Measurements from ENCODE around the gene KDSR.

Gene KDSR

DNA sequence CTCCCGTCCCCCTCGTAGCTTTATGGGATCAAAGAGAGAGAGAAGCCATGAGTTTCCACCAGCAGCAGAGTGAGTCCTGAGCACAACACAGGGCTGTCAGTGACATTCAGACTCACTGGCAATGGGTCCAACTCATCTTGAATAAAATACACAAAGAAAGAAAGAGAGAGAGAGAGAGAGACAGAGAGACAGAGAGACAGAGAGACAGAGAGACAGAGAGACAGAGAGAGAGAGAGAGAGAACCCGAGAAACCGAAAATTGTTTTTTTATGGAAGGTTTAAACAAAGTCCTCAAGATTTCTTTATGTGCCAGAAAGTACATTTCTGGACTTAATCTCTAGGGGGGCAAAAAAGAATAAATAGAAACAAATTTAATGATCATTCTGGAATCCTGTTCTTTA, 35.9 kb downstream of the KDSR start:
- H3K36me3 ChIP-seq (ENCODE audit: insufficient read depth, insufficient read length, low read length): peaks cover 30% of the 10 kb centered on the region

DNA sequence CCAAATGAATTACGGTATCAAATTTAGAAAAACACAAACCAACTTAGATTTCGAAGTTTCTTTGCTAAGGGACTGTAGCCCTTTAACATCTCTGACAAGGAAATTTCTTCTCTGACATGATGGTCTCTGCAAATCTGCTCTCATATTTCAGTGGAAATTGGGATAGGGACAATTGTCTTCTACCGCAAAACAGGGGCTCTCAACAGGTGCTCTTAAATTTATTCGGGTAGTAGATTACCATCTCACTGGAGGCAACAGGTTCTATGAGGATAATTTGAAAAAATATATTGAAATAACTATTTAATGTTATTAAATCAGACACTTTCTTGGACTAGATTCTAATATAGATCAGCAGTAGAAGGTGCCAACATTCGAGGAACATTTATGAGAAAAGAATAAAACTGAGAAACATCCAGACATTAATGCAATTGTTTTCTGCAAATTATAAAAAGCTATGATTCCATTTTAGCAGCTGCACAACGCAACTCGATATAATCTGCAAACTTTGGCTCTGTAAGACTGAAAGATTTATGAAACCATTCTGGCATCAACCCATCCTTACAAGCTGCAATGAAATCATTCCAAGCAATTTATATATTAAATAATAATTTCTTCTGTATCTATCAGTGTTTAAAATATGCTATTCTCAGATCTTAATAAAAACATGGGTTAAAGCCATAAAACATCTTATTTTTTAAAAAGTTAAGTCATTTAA, 37.4 kb downstream of the KDSR start:
- peaks cover 18% of the 10 kb centered on the region for H3K36me3 ChIP-seq (ENCODE audit: insufficient read depth, insufficient read length, low read length)
- no peak overlapping the region for H3K4me3 ChIP-seq (ENCODE audit: insufficient read length, low read depth)
- H3K4me1 ChIP-seq (ENCODE audit: insufficient read depth, insufficient read length): no peaks in the 10 kb centered on the region
- no peak overlapping the region for H3K9ac ChIP-seq (ENCODE audit: insufficient read length, low read depth)
- H3K9me3 ChIP-seq (ENCODE audit: insufficient read depth, low read length): no peaks in the 10 kb centered on the region
- DNase-seq (ENCODE audit: low read depth, low spot score): no peak
- no peak for TF ChIP-seq ZNF274 (IDR thresholded peaks at IDR 0.05; ENCODE audit: low read depth, low read length)
- no peak for TF ChIP-seq YY1 (IDR thresholded peaks at IDR 0.05; ENCODE audit: insufficient read depth, insufficient read length)
- no peak for TF ChIP-seq SUZ12 (IDR thresholded peaks at IDR 0.05; ENCODE audit: extremely low read depth, insufficient read depth, insufficient read length)
- no peaks in the 10 kb centered on the region for H3K27me3 ChIP-seq (ENCODE audit: insufficient read depth, insufficient read length)

More for the DNA sequence above, 35.9 kb downstream of the KDSR start:
- Histone ChIP-seq H3K9ac (ENCODE audit: insufficient read length, low read depth) (no peak overlapping the region), H3K4me1 (ENCODE audit: insufficient read depth, insufficient read length) (no peaks in the 10 kb centered on the region), H3K27me3 (ENCODE audit: insufficient read depth, insufficient read length) (no peaks in the 10 kb centered on the region), H3K4me3 (ENCODE audit: insufficient read length, low read depth) (no peak overlapping the region), H3K9me3 (ENCODE audit: insufficient read depth, low read length) (no peaks in the 10 kb centered on the region)
- DNase-seq (ENCODE audit: low read depth, low spot score): no peak
- TF ChIP-seq ZNF274 (IDR thresholded peaks at IDR 0.05; ENCODE audit: low read depth, low read length): no peak
- no peak for TF ChIP-seq YY1 (IDR thresholded peaks at IDR 0.05; ENCODE audit: insufficient read depth, insufficient read length)
- no peak for TF ChIP-seq SUZ12 (IDR thresholded peaks at IDR 0.05; ENCODE audit: extremely low read depth, insufficient read depth, insufficient read length)

DNA sequence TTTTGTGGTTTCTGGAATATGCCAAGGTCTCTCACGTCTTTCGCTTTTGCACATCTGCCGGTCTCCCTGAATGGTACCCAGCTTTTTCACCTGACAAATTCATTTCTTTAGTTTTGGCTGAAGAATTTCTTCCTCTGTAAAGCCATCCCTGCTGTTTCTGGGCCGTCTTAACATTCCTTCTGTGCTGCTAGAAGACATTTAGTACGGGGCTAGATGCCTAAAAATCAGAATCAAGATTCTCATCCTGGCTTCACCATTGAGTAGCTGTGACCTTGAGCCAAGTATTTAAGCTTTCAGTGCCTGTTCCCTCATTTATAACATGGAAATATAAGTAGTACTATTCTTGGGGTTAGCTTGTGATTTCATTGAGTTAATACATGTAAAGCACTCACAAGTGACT, 41.0 kb downstream of the KDSR start:
- Histone ChIP-seq H3K36me3 (ENCODE audit: insufficient read depth, insufficient read length, low read length) (peaks cover 3% of the 10 kb centered on the region), H3K4me3 (ENCODE audit: insufficient read length, low read depth) (no peak overlapping the region), H3K27me3 (ENCODE audit: insufficient read depth, insufficient read length) (peaks cover 5% of the 10 kb centered on the region), H3K4me1 (ENCODE audit: insufficient read depth, insufficient read length) (peaks cover under 1% of the 10 kb centered on the region), H3K9me3 (ENCODE audit: insufficient read depth, low read length) (no peaks in the 10 kb centered on the region), H3K9ac (ENCODE audit: insufficient read length, low read depth) (no peak overlapping the region)
- DNase-seq (ENCODE audit: low read depth, low spot score): no peak
- TF ChIP-seq ZNF274 (IDR thresholded peaks at IDR 0.05; ENCODE audit: low read depth, low read length): no peak
- TF ChIP-seq SUZ12 (IDR thresholded peaks at IDR 0.05; ENCODE audit: extremely low read depth, insufficient read depth, insufficient read length): no peak
- TF ChIP-seq YY1 (IDR thresholded peaks at IDR 0.05; ENCODE audit: insufficient read depth, insufficient read length): no peak

DNA sequence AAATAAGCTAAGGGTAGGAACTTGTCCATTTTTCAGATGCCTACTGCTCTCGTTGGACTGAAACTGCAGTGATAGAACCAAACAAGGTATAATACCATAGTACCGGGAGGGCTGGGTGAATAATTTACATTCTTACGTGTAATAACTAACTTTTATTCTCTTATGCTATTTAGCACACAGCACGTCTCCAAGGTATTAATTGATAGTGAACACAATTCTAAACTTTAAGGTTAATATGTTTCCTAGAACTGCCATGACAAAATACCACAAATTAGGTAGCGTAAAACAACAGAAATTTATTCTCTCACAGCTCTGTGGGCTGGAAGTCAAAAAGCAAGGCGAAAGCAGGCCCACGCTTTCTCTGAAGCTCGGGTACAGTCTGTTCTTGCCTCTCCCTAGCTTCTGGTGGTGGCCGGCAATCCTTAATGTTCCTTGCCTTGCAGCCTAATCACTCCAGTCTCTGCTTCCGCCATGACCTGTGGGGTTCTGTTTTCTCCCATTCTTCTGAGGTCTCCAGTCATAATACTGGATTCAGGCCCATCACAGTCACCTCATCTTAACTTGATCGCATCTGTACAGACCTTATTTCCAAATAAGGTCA, 41.8 kb downstream of the KDSR start:
- no peaks in the 10 kb centered on the region for H3K9me3 ChIP-seq (ENCODE audit: insufficient read depth, low read length)
- H3K27me3 ChIP-seq (ENCODE audit: insufficient read depth, insufficient read length): peaks cover 8% of the 10 kb centered on the region
- no peak for DNase-seq (ENCODE audit: low read depth, low spot score)
- no peaks in the 10 kb centered on the region for H3K36me3 ChIP-seq (ENCODE audit: insufficient read depth, insufficient read length, low read length)
- TF ChIP-seq ZNF274 (IDR thresholded peaks at IDR 0.05; ENCODE audit: low read depth, low read length) (no peak), SUZ12 (IDR thresholded peaks at IDR 0.05; ENCODE audit: extremely low read depth, insufficient read depth, insufficient read length) (no peak), YY1 (IDR thresholded peaks at IDR 0.05; ENCODE audit: insufficient read depth, insufficient read length) (no peak)
- H3K9ac ChIP-seq (ENCODE audit: insufficient read length, low read depth): no peak overlapping the region
- peaks cover 3% of the 10 kb centered on the region for H3K4me1 ChIP-seq (ENCODE audit: insufficient read depth, insufficient read length)
- H3K4me3 ChIP-seq (ENCODE audit: insufficient read length, low read depth): no peak overlapping the region

DNA sequence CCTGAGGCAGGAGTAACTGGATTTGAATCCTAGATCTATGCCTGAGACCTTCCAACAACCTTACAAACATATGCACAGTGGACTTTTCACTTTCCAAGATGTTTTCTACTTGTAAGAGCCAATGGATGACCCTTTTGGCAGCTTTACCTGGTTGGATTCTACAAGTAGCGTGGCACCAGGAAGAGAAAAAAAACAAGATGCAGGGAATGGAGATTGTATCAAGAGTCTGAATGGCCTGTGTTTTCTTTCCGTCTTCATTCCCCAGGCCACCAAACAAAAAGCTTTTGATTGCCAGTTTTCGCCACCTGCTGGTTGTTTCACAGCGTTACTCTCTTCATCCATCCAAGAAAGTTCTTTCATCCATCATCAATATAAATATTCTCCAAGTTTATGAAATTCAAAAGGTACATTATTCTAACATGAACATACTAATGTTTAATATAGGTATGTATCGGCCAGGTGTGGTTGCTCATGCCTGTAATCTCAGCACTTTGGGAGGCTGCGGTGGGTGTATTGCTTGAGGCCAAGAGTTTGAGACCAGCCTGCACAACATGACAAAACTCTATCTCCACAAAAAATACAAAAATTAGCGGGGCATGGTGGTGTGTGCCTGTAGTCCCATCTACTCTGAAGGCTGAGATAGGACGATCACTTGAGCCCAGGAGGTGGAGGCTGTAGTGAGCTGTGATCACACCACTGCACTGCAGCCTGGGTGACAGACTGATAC, 43.9 kb downstream of the KDSR start:
- no peak for TF ChIP-seq YY1 (IDR thresholded peaks at IDR 0.05; ENCODE audit: insufficient read depth, insufficient read length)
- no peak for TF ChIP-seq ZNF274 (IDR thresholded peaks at IDR 0.05; ENCODE audit: low read depth, low read length)
- Histone ChIP-seq H3K27me3 (ENCODE audit: insufficient read depth, insufficient read length) (peaks cover 24% of the 10 kb centered on the region), H3K4me3 (ENCODE audit: insufficient read length, low read depth) (no peak overlapping the region), H3K9ac (ENCODE audit: insufficient read length, low read depth) (no peak overlapping the region), H3K36me3 (ENCODE audit: insufficient read depth, insufficient read length, low read length) (no peaks in the 10 kb centered on the region), H3K9me3 (ENCODE audit: insufficient read depth, low read length) (no peaks in the 10 kb centered on the region), H3K4me1 (ENCODE audit: insufficient read depth, insufficient read length) (peaks cover 3% of the 10 kb centered on the region)
- no peak for DNase-seq (ENCODE audit: low read depth, low spot score)

DNA sequence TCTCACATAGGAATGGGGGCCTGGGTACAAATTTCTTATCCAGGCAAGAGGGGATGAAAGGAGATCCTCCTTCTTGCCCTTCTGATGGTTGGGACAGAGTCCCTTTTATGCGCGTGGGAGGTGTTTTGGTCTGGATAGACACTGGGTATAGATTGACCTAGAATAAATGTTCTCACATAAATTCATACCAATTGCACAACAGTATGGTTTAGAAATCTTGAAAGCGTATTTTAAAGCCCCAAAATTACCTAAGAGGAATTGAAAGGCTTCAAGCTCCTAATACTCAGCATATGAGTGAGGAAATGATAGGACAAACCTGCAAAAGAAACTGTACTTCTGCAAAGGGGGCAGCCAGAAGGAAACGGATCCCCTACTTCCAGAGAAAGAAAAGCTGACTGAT, 44.8 kb downstream of the KDSR start:
- no peaks in the 10 kb centered on the region for H3K9me3 ChIP-seq (ENCODE audit: insufficient read depth, low read length)
- no peak for DNase-seq (ENCODE audit: low read depth, low spot score)
- TF ChIP-seq YY1 (IDR thresholded peaks at IDR 0.05; ENCODE audit: insufficient read depth, insufficient read length) (no peak), ZNF274 (IDR thresholded peaks at IDR 0.05; ENCODE audit: low read depth, low read length) (no peak)
- H3K27me3 ChIP-seq (ENCODE audit: insufficient read depth, insufficient read length): peaks cover 32% of the 10 kb centered on the region
- no peak overlapping the region for H3K4me3 ChIP-seq (ENCODE audit: insufficient read length, low read depth)
- H3K36me3 ChIP-seq (ENCODE audit: insufficient read depth, insufficient read length, low read length): no peaks in the 10 kb centered on the region
- H3K4me1 ChIP-seq (ENCODE audit: insufficient read depth, insufficient read length): peaks cover 3% of the 10 kb centered on the region
- H3K9ac ChIP-seq (ENCODE audit: insufficient read length, low read depth): no peak overlapping the region

DNA sequence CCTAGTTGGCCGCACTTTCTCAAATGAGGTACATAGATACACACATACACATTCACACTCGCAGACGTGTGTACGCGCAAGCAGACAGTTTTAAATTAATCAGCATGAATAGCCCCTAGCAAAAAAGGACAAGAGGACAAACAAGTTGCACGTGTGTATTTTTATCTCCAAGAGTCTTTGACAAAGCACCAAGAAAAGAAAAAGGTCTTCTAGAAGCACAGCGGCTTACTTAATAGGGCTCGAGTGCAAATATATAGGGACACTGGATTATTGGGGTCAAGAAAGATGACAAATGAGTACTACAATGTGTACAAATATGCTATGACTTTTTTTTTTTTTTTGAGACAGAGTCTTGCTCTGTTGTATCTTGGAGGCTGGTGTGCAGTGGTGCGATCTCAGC, 45.7 kb downstream of the KDSR start:
- TF ChIP-seq ZNF274 (IDR thresholded peaks at IDR 0.05; ENCODE audit: low read depth, low read length) (no peak), YY1 (IDR thresholded peaks at IDR 0.05; ENCODE audit: insufficient read depth, insufficient read length) (no peak), SUZ12 (IDR thresholded peaks at IDR 0.05; ENCODE audit: extremely low read depth, insufficient read depth, insufficient read length) (no peak)
- H3K36me3 ChIP-seq (ENCODE audit: insufficient read depth, insufficient read length, low read length): no peaks in the 10 kb centered on the region
- no peak for DNase-seq (ENCODE audit: low read depth, low spot score)
- H3K4me3 ChIP-seq (ENCODE audit: insufficient read length, low read depth): peak overlapping the region; percentile 59
- H3K4me1 ChIP-seq (ENCODE audit: insufficient read depth, insufficient read length): peaks cover 3% of the 10 kb centered on the region
- no peaks in the 10 kb centered on the region for H3K9me3 ChIP-seq (ENCODE audit: insufficient read depth, low read length)
- peaks cover 37% of the 10 kb centered on the region for H3K27me3 ChIP-seq (ENCODE audit: insufficient read depth, insufficient read length)
- peak overlapping the region; percentile 76 for H3K9ac ChIP-seq (ENCODE audit: insufficient read length, low read depth)

All from NT2/D1 (cell line).